AG04449 (cell line): Measurements from ENCODE around the gene PASK.
"Not testable (repeated sequence)": the region's sequence is repeated elsewhere in the genome, so short reads cannot be mapped to it uniquely, and the experiment has no call there.

ENCODE experiments used
- CTCF ChIA-PET: fragments of 350-600 bp; formaldehyde crosslinking; extraction: SDS; loops from one replicate; lab custom pipeline; 2021; ENCODE audit warnings: antibody characterized with exemption; lab: Yijun Ruan, JAX
- POLR2A ChIA-PET: fragments of 400-600, 350-600 bp; formaldehyde crosslinking; extraction: SDS; loops from one replicate; lab custom pipeline; 2020; ENCODE audit warnings: antibody characterized with exemption, inconsistent platforms; lab: Yijun Ruan, JAX
- DNase-seq: peaks from one replicate; pipeline ENCODE4 v3.0.0-alpha.2; 2010; ENCODE audit warnings: low read depth, low spot score
- H3K4me3 ChIP-seq: 2 replicates; pipeline ENCODE4 v1.5.1; 2011; ENCODE audit warnings: low read depth, mild to moderate bottlenecking, control low read depth, low read length
- TF ChIP-seq, protein P1 (sequence below): IDR thresholded peaks from one replicate; pipeline ENCODE4 v1.5.1; 2011; ENCODE audit warnings: mild to moderate bottlenecking, moderate library complexity, low read length, control low read depth, inconsistent platforms; ENCODE audit not compliant: insufficient read depth; ENCODE audit errors: missing control alignments

The PASK gene

DNA sequence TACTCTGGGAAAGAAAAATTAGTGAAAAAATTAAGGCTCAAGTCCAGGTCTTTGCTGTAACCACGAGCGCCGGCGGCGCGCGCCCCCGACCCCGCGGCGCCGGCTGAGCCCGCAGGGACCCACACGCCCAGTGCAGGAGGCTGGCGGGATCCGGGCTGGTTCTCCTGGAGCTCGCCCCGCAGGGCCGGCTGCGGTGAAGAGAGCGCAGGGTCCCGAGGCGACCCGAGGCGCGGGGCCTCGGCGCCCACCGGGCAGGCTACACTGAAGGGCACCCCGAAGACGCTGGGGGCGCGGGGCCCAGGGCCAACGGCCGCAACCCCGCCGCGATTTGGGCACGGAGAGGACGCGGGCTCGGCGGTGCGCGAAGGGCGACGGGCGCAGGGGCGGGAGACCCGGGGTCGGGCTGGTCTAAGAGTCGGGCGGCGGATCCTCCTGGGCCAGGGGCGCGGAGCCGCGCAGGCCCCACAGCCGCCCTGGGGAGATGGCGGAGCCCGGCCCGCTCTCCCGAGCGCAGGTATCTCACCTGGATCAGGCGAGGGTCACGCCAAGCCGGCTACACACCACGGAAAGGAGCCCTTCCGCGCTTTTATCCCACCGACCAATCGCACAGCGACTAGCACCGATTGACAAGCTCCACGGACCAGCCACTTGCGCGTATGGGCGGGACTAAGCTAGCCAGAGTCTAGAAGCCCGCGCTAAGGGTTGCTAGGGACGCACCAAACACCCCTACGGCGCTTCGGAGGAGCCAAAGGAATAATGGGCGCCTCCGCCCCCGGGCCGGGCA is at the start of gene PASK:
TSS of gene PASK (minus strand) at position 582 of the 784 bp plus-strand sequence. CDS start 6,440 bp downstream, outside the sequence.
- ChIA-PET CTCF (interaction anchor here (1.0 to 3.3 kb wide), 3 partner anchors 9 to 235 kb away, joined by 3 to 14 read pairs (median 3); no protein-coding TSS in a partner anchor), POLR2A (interaction anchor here (0.6 kb wide), 1 partner anchor 89 kb away, joined by 3 read pairs; no protein-coding TSS in a partner anchor)
- TF ChIP-seq, protein P1, sequence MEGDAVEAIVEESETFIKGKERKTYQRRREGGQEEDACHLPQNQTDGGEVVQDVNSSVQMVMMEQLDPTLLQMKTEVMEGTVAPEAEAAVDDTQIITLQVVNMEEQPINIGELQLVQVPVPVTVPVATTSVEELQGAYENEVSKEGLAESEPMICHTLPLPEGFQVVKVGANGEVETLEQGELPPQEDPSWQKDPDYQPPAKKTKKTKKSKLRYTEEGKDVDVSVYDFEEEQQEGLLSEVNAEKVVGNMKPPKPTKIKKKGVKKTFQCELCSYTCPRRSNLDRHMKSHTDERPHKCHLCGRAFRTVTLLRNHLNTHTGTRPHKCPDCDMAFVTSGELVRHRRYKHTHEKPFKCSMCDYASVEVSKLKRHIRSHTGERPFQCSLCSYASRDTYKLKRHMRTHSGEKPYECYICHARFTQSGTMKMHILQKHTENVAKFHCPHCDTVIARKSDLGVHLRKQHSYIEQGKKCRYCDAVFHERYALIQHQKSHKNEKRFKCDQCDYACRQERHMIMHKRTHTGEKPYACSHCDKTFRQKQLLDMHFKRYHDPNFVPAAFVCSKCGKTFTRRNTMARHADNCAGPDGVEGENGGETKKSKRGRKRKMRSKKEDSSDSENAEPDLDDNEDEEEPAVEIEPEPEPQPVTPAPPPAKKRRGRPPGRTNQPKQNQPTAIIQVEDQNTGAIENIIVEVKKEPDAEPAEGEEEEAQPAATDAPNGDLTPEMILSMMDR: no peak
- H3K4me3 ChIP-seq: peak within 1 kb of the TSS; percentile 91
- DNase-seq: peak; percentile 61

GRCh38 chr2:241198381-241199279 is 49.4 kb upstream of the PASK start:
- no peak for DNase-seq
- ChIA-PET CTCF (no interaction called here), POLR2A (no interaction called here)
- TF ChIP-seq, protein P1: no peak
- H3K4me3 ChIP-seq: no peak overlapping the region

- H3K4me3 ChIP-seq: no peak overlapping the region
- DNase-seq: no peak
- ChIA-PET POLR2A (no interaction called here), CTCF (no interaction called here)
- TF ChIP-seq, protein P1: no peak
These were observed 48.7 kb upstream of the PASK start for GRCh38 chr2:241197947-241198346.

DNA sequence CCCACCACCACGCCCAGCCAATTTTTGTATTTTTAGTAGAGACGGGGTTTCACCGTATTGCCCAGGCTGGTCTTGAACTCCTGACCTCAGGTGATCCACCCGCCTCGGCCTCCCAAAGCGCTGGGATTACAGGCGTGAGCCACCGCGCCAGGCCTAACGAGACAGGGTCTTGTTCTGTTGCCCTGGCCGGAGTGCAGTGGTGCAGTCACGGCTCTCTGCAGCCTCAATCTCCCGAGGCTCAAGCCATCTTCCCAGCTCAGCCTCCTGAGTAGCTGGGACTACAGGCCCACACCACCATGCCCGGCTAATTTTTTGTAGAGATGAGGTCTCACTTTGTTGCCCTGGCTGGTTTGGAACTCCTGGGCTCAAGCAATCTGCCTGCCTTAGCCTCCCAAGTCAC is 48.0 kb upstream of the PASK start:
- CTCF ChIA-PET, DNase-seq, H3K4me3 ChIP-seq, POLR2A ChIA-PET: not testable (repeated sequence)

- no peak overlapping the region for H3K4me3 ChIP-seq
- POLR2A ChIA-PET: no interaction called here
- no peak for DNase-seq
- CTCF ChIA-PET: no interaction called here
- TF ChIP-seq, protein P1: no peak
These were observed 46.3 kb upstream of the PASK start for GRCh38 chr2:241195506-241196130.

- DNase-seq: no peak
- no peak overlapping the region for H3K4me3 ChIP-seq
- ChIA-PET POLR2A (no interaction called here), CTCF (no interaction called here)
- TF ChIP-seq, protein P1: no peak
These were observed 45.5 kb upstream of the PASK start for GRCh38 chr2:241194811-241195210.
